GM12874 (cell line): ENCODE data around the gene COLGALT1.

Experiments used
- CTCF ChIP-seq: IDR thresholded peaks from 2 replicates; pipeline ENCODE4 v1.5.1; 2011; ENCODE audit warnings: low read depth, mild to moderate bottlenecking, control low read depth, low read length, moderate library complexity; ENCODE audit not compliant: insufficient read depth

COLGALT1 gene

DNA sequence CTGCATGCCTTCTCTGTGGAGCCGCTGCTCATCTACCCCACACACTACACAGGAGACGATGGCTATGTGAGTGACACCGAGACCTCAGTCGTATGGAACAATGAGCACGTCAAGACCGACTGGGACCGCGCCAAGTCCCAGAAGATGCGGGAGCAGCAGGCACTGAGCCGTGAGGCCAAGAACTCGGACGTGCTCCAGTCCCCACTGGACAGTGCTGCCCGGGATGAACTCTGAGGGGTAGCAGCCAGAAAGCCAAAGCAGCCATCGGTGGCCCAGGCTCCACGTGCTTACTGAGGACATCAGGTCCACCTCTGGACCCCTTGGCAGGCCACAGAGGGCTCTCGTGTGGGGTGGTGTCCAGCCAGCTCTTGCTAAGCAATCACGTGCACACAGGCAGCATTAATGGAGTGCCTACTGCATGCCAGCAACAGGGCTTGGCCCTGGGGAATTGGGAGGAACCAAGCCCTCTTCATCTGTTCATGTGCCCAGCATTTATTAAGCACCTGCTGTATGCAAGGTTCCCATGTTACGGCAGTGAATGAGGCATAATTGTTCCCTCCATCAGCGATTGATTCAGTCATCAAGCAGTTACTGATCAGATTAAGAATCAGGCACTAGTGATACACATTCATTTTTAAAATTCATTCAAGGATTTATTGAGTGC is 25.9 kb downstream of the COLGALT1 start:
- TF ChIP-seq CTCF: no peak

DNA sequence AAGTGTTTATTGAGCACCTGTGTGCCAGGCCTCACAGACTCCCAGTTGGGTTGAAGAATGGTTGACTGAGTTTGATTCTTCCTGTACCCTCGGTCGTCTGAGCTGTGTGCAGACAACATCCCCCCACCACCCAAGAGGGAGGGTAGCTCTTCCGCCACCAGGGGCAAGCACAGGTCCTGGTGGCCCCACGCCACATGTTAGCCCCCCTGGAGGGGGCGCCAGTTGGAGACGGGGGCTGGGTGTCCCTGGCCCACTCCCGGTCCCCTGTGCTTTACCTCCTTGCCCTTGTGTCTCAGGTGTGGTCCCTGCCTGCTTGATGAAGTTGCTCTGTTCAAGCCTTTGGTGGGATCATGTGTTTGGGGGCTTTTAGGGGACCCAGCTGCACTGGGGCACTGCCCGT is 27.2 kb downstream of the COLGALT1 start:
- no peak for TF ChIP-seq CTCF

GRCh38 chr19:17584132-17584531 is 28.7 kb downstream of the COLGALT1 start:
- TF ChIP-seq CTCF: no peak

DNA sequence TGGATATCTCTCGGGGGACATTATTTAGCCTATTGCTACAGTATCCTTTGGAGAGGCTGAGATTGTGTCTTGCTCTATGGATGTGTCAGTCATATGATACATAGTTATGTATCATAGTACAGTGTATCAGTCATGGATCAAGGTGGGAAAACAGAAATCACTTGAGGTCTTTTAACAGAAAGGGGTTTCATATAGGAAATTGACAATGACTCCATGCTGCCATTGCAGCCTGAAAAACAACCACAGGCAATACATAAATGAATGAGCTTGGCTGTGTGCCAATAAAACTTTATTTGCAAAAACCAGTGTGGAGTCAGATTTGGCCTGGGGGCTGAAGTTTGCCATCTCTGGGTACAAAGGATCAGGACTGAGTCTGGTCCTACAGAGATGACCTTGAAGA is 35.4 kb downstream of the COLGALT1 start:
- no peak for TF ChIP-seq CTCF

- TF ChIP-seq CTCF: no peak
Measured at GRCh38 chr19:17598953-17599352, 43.5 kb downstream of the COLGALT1 start.

GRCh38 chr19:17599780-17600179 is 44.3 kb downstream of the COLGALT1 start:
- no peak for TF ChIP-seq CTCF

- TF ChIP-seq CTCF: no peak
Measured at GRCh38 chr19:17601683-17602082, 46.2 kb downstream of the COLGALT1 start.
